ENCODE data around the gene GPX6. TPM values are rescaled to one million over a fixed set of nuclear protein-coding genes. Genes with fewer than 3 reads are reported as not detected.

The GPX6 gene
- total and polyA plus RNA-seq, 11 donors: not detected

GRCh38 chr6:28486988-28487742 lies 28.4 kb downstream of the GPX6 start:
- TF ChIP-seq POLR2A (IDR thresholded peaks at IDR 0.05) (no peak), CTCF (IDR thresholded peaks at IDR 0.05) (no peak)
- no peak for ATAC-seq
- Histone ChIP-seq H3K27me3 (peaks cover 5 to 75% (median 25%) of the 10 kb centered on the region in 9 donors), H3K4me1 (peaks cover 0 to 9% (median 0%) of the 10 kb centered on the region in 12 donors), H3K27ac (no peak overlapping the region), H3K9me3 (peaks cover 0 to 3% (median 0%) of the 10 kb centered on the region in 12 donors), H3K36me3 (no peaks in the 10 kb centered on the region), H3K4me3 (no peak overlapping the region)
- 39 to 52% (median 48%) methylated on average over 3 of the region's 3 CpGs for WGBS, 4 donors
- DNase-seq: no peak
- intact Hi-C loops (cut with DNase I): no loop called here

GRCh38 chr6:28486533-28486932 lies 29.1 kb downstream of the GPX6 start:
- peaks cover 5 to 75% (median 25%) of the 10 kb centered on the region in 9 donors for H3K27me3 ChIP-seq
- H3K36me3 ChIP-seq: no peaks in the 10 kb centered on the region
- H3K4me3 ChIP-seq: no peak overlapping the region
- peaks cover 0 to 9% (median 0%) of the 10 kb centered on the region in 12 donors for H3K4me1 ChIP-seq
- 86 to 94% (median 88%) methylated on average over 1 of the region's 1 CpG for WGBS, 4 donors
- H3K27ac ChIP-seq: no peak overlapping the region
- ATAC-seq: no peak
- H3K9me3 ChIP-seq: peaks cover 0 to 3% (median 0%) of the 10 kb centered on the region in 12 donors
- intact Hi-C loops (cut with DNase I): no loop called here
- TF ChIP-seq CTCF (IDR thresholded peaks at IDR 0.05): no peak
- no peak for TF ChIP-seq POLR2A (IDR thresholded peaks at IDR 0.05)
- no peak for DNase-seq

GRCh38 chr6:28485482-28485881 lies 30.1 kb downstream of the GPX6 start:
- TF ChIP-seq CTCF (IDR thresholded peaks at IDR 0.05) (no peak), POLR2A (IDR thresholded peaks at IDR 0.05) (no peak)
- no peak overlapping the region for H3K27ac ChIP-seq
- peaks cover 0 to 3% (median 0%) of the 10 kb centered on the region in 12 donors for H3K9me3 ChIP-seq
- DNase-seq (no peak), ATAC-seq (no peak)
- peaks cover 0 to 9% (median 0%) of the 10 kb centered on the region in 12 donors for H3K4me1 ChIP-seq
- H3K27me3 ChIP-seq: peaks cover 4 to 75% (median 19%) of the 10 kb centered on the region in 9 donors
- WGBS, 4 donors: 90 to 95% (median 92%) methylated on average over 3 of the region's 3 CpGs
- no peaks in the 10 kb centered on the region for H3K36me3 ChIP-seq
- intact Hi-C loops (cut with DNase I): no loop called here
- H3K4me3 ChIP-seq: no peak overlapping the region

GRCh38 chr6:28480253-28480932 lies 35.2 kb downstream of the GPX6 start:
- ATAC-seq (no peak), DNase-seq (no peak)
- TF ChIP-seq CTCF (IDR thresholded peaks at IDR 0.05) (no peak), POLR2A (IDR thresholded peaks at IDR 0.05) (no peak)
- no peak overlapping the region for H3K27ac ChIP-seq
- no peaks in the 10 kb centered on the region for H3K4me1 ChIP-seq
- no peak overlapping the region for H3K4me3 ChIP-seq
- intact Hi-C loops (cut with DNase I): no loop called here
- no peaks in the 10 kb centered on the region for H3K9me3 ChIP-seq
- WGBS, 4 donors: 67 to 73% (median 70%) methylated on average over 9 of the region's 9 CpGs
- H3K36me3 ChIP-seq: no peaks in the 10 kb centered on the region
- peaks cover 0 to 73% (median 14%) of the 10 kb centered on the region in 9 donors for H3K27me3 ChIP-seq
